Liver (tissue), 9 donors: ENCODE data around the gene MICU1. TPM values are rescaled to one million over a fixed set of nuclear protein-coding genes. Genes with fewer than 3 reads are reported as not detected.
A peak's percentile ranks its signal among the peaks of the same experiment; 100 is the strongest.

ENCODE experiments used
- DNase-seq: peaks from one replicate; pipeline ENCODE4 v3.0.0-alpha.2; 2017; ENCODE audit warnings: low spot score
- H3K27ac ChIP-seq, 2 donors: one replicate each; pipeline ENCODE4 v1.7.0; 2013; ENCODE audit warnings: inconsistent platforms in 2 of 2, low read length in 2 of 2, control low read depth in 1 of 2, low read depth in 1 of 2, mild to moderate bottlenecking in 1 of 2
- H3K27me3 ChIP-seq, 4 donors: one replicate each; pipeline versions ENCODE4 v1.6.1 to v1.7.0; 2013; ENCODE audit warnings: low read length in 3 of 4, inconsistent platforms in 1 of 4, mild to moderate bottlenecking in 1 of 4, moderate library complexity in 1 of 4; ENCODE audit not compliant: control insufficient read depth in 4 of 4, insufficient read depth in 4 of 4
- H3K36me3 ChIP-seq, 4 donors: one replicate each; pipeline versions ENCODE4 v1.6.1 to v1.7.0; 2013; ENCODE audit warnings: low read length in 3 of 4, mild to moderate bottlenecking in 3 of 4, low read depth in 1 of 4, moderate library complexity in 1 of 4; ENCODE audit not compliant: control insufficient read depth in 4 of 4, insufficient read depth in 3 of 4
- H3K4me1 ChIP-seq, 4 donors: one replicate each; pipeline versions ENCODE4 v1.6.1 to v1.7.0; 2013; ENCODE audit warnings: low read length in 3 of 4, mild to moderate bottlenecking in 3 of 4, moderate library complexity in 1 of 4; ENCODE audit not compliant: control insufficient read depth in 4 of 4, insufficient read depth in 4 of 4
- H3K4me3 ChIP-seq, 3 donors: one replicate each; pipeline versions ENCODE4 v1.6.1 to v1.7.0; 2013; ENCODE audit warnings: low read length in 3 of 3, control low read depth in 1 of 3, low read depth in 1 of 3, mild to moderate bottlenecking in 1 of 3
- H3K9ac ChIP-seq, 2 donors: one replicate each; pipeline ENCODE4 v1.7.0; 2013; ENCODE audit warnings: low read length in 2 of 2, mild to moderate bottlenecking in 2 of 2, moderate library complexity in 2 of 2, control low read depth in 1 of 2, low read depth in 1 of 2
- H3K9me3 ChIP-seq, 4 donors: one replicate each; pipeline versions ENCODE4 v1.6.1 to v1.7.0; 2013; ENCODE audit warnings: low read length in 3 of 4; ENCODE audit not compliant: control insufficient read depth in 4 of 4
- CTCF ChIP-seq: fragments of 150-350 bp; IDR thresholded peaks from 2 replicates; pipeline ENCODE4 v1.5.1; 2017; ENCODE audit warnings: improper control_type of control experiment, low read depth, low read length; ENCODE audit not compliant: missing input control
- EGR1 ChIP-seq, 2 donors: IDR thresholded peaks; 2 replicates each; pipeline ENCODE4 v1.6.1; 2016 to 2018; ENCODE audit warnings: antibody characterized with exemption in 2 of 2, low read depth in 2 of 2
- FOXA1 ChIP-seq: IDR thresholded peaks from 2 replicates; pipeline ENCODE4 v1.6.1; 2016; ENCODE audit warnings: antibody characterized with exemption
- GABPA ChIP-seq, 2 donors: IDR thresholded peaks in 1 of 2; conservative IDR thresholded peaks in 1 of 2; 2 replicates each; pipeline ENCODE4 v1.6.1; 2016; ENCODE audit warnings: antibody characterized with exemption in 2 of 2, mild to moderate bottlenecking in 1 of 2, moderate library complexity in 1 of 2
- HNF4A ChIP-seq, 2 donors: conservative IDR thresholded peaks; 2 replicates each; pipeline ENCODE4 v1.6.1; 2016; ENCODE audit warnings: antibody characterized with exemption in 2 of 2, mild to moderate bottlenecking in 2 of 2
- HNF4G ChIP-seq: IDR thresholded peaks from 2 replicates; pipeline ENCODE4 v1.6.1; 2016; ENCODE audit warnings: antibody characterized with exemption
- JUND ChIP-seq, 2 donors: IDR thresholded peaks; 2 replicates each; pipeline ENCODE4 v1.6.1; 2016; ENCODE audit warnings: antibody characterized with exemption in 2 of 2
- RAD21 ChIP-seq, 2 donors: IDR thresholded peaks; 2 replicates each; pipeline ENCODE4 v1.6.1; 2016; ENCODE audit warnings: antibody characterized with exemption in 2 of 2, mild to moderate bottlenecking in 2 of 2
- RXRA ChIP-seq, 2 donors: IDR thresholded peaks; 2 replicates each; pipeline ENCODE4 v1.6.1; 2017 to 2018; ENCODE audit warnings: antibody characterized with exemption in 2 of 2, mild to moderate bottlenecking in 1 of 2
- SP1 ChIP-seq: IDR thresholded peaks from 2 replicates; pipeline ENCODE4 v1.6.1; 2018; ENCODE audit warnings: antibody characterized with exemption, mild to moderate bottlenecking
- TAF1 ChIP-seq: conservative IDR thresholded peaks from 2 replicates; pipeline ENCODE4 v1.6.1; 2016; ENCODE audit warnings: antibody characterized with exemption, mild to moderate bottlenecking
- YY1 ChIP-seq: IDR thresholded peaks from 2 replicates; pipeline ENCODE4 v1.6.1; 2016; ENCODE audit warnings: antibody characterized with exemption, mild to moderate bottlenecking
- WGBS: extraction: QIAGEN DNeasy Blood & Tissue Kit; methylation state at CpG from one replicate; pipeline ENCODE4 v1.1.7; 2013; 5-methylcytosine and 5-hydroxymethylcytosine counted together
- polyA plus RNA-seq, 2 donors: library from polyadenylated mRNA; stranded (reverse) in 1 of 2; unstranded in 1 of 2; fragments of 200-250 nt in 1 of 2; fragments of >200 nt in 1 of 2; fragmentation: Nextera tagmentation in 1 of 2; extraction: Ambion mirVana in 1 of 2; gene quantifications; one replicate each; pipeline versions ENCODE4 v1.2.1 to v1.2.3, GENCODE V29; 2013 to 2015
- total RNA-seq, 2 donors: library from RNA; depleted of rRNA; stranded (reverse); fragments of >200 nt; gene quantifications; one replicate each; pipeline ENCODE4 v1.2.3, GENCODE V29; 2014
- TF ChIP-seq, protein P1 (sequence below): IDR thresholded peaks from 2 replicates; pipeline ENCODE4 v1.6.1; 2016; ENCODE audit warnings: antibody characterized with exemption, mild to moderate bottlenecking
- TF ChIP-seq, protein P2 (sequence below): IDR thresholded peaks from 2 replicates; pipeline ENCODE4 v1.6.1; 2016; ENCODE audit warnings: antibody characterized with exemption
- donor health status: healthy.
- donor health status: healthy.
- donor health status: healthy.
- donor health status: healthy.
- donor health status: healthy.

The MICU1 gene
- total and polyA plus RNA-seq, 4 donors: 26.4 to 47.4 (median 32.1) TPM

DNA sequence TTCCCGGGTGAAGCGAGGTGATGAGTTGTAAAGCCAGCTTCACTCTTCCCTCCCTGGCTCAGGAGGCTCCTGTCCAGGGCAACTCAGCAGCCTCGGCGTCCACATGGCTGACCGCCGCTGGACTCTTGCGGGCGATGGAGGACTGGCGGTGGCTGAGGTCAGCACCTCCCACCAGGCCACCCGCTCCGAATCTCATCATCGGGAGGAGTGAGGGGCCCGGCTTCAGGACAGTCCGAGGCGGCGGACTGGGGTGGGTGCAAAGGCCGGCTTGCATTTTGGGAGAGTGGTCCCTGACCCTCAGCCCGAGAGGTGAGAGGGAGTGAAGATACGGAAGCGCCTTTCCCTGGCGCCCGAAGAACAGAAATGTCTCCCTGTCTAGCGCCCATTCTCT lies 271.9 kb downstream of the MICU1 start:
- H3K4me1 ChIP-seq: peaks cover 3 to 23% (median 17%) of the 10 kb centered on the region in 4 donors
- DNase-seq: peak; percentile 54
- peak overlapping the region; percentile 90 to 98 for H3K27ac ChIP-seq
- H3K36me3 ChIP-seq: peaks cover 0 to 8% (median 3%) of the 10 kb centered on the region in 4 donors
- no peaks in the 10 kb centered on the region for H3K9me3 ChIP-seq
- H3K9ac ChIP-seq: peak overlapping the region; percentile 82 to 86
- no peaks in the 10 kb centered on the region for H3K27me3 ChIP-seq
- no peak for TF ChIP-seq SP1
- TF ChIP-seq HNF4A (conservative IDR thresholded peaks at IDR 0.05): peak in 1 of 2 donors; percentile 6
- peak overlapping the region; percentile 76 to 98 (median 83) for H3K4me3 ChIP-seq
- WGBS: under 1% methylated on average over 23 of the region's 23 CpGs

GRCh38 chr10:72353028-72353964 lies 272.6 kb downstream of the MICU1 start:
- DNase-seq: no peak
- WGBS: 24% methylated on average over 18 of the region's 18 CpGs
- Histone ChIP-seq H3K27ac (peak overlapping the region; percentile 90 to 98), H3K27me3 (no peaks in the 10 kb centered on the region), H3K4me1 (peaks cover 3 to 23% (median 17%) of the 10 kb centered on the region in 4 donors), H3K36me3 (peaks cover 0 to 8% (median 7%) of the 10 kb centered on the region in 4 donors), H3K9me3 (no peaks in the 10 kb centered on the region), H3K4me3 (peak overlapping the region; percentile 76 to 98 (median 83)), H3K9ac (peak overlapping the region; percentile 82 to 86)
- TF ChIP-seq, protein P1, sequence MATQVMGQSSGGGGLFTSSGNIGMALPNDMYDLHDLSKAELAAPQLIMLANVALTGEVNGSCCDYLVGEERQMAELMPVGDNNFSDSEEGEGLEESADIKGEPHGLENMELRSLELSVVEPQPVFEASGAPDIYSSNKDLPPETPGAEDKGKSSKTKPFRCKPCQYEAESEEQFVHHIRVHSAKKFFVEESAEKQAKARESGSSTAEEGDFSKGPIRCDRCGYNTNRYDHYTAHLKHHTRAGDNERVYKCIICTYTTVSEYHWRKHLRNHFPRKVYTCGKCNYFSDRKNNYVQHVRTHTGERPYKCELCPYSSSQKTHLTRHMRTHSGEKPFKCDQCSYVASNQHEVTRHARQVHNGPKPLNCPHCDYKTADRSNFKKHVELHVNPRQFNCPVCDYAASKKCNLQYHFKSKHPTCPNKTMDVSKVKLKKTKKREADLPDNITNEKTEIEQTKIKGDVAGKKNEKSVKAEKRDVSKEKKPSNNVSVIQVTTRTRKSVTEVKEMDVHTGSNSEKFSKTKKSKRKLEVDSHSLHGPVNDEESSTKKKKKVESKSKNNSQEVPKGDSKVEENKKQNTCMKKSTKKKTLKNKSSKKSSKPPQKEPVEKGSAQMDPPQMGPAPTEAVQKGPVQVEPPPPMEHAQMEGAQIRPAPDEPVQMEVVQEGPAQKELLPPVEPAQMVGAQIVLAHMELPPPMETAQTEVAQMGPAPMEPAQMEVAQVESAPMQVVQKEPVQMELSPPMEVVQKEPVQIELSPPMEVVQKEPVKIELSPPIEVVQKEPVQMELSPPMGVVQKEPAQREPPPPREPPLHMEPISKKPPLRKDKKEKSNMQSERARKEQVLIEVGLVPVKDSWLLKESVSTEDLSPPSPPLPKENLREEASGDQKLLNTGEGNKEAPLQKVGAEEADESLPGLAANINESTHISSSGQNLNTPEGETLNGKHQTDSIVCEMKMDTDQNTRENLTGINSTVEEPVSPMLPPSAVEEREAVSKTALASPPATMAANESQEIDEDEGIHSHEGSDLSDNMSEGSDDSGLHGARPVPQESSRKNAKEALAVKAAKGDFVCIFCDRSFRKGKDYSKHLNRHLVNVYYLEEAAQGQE: peak; percentile 28
- TF ChIP-seq YY1 (no peak), HNF4A (conservative IDR thresholded peaks at IDR 0.05) (peak; percentile 92 to 95), EGR1 (IDR thresholded peaks at IDR 0.05; ENCODE audit: low read depth in 2 of 2) (no peak), GABPA (IDR thresholded peaks at IDR 0.05 in 1 of 2, conservative IDR thresholded peaks at IDR 0.05 in 1 of 2) (no peak), RXRA (IDR thresholded peaks at IDR 0.05) (peak; percentile 62 to 71), HNF4G (peak; percentile 76), CTCF (no peak), SP1 (peak; percentile 64)

DNA sequence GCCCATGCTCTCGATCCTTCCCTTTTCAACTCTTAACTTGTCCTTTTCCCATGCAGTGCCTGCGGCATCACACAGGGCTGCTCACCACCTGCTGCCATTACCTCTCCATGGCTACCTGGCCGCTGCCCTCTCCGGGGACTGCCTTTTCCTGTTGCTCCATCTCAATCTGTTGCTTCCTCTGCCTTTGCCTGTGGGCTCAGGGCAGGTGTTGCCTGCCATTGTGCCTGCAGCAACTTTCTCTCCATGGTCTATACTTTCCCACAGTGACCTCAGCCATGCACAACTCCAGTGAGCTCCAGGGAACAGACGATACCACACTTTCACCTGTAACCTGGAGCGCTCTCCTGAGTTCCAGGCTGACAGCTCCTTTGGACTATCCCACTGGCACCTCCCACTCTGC lies 274.4 kb downstream of the MICU1 start:
- Histone ChIP-seq H3K4me1 (peaks cover 3 to 23% (median 17%) of the 10 kb centered on the region in 4 donors), H3K9ac (no peak overlapping the region)

More for the DNA sequence above, 274.4 kb downstream of the MICU1 start:
- H3K27me3 ChIP-seq: no peaks in the 10 kb centered on the region
- no peak overlapping the region for H3K27ac ChIP-seq
- no peak for DNase-seq
- no peak overlapping the region for H3K4me3 ChIP-seq
- peaks cover 0 to 10% (median 9%) of the 10 kb centered on the region in 4 donors for H3K36me3 ChIP-seq
- TF ChIP-seq FOXA1 (no peak), JUND (IDR thresholded peaks at IDR 0.05) (no peak), EGR1 (IDR thresholded peaks at IDR 0.05; ENCODE audit: low read depth in 2 of 2) (no peak), GABPA (IDR thresholded peaks at IDR 0.05 in 1 of 2, conservative IDR thresholded peaks at IDR 0.05 in 1 of 2) (no peak), RAD21 (IDR thresholded peaks at IDR 0.05) (no peak), TAF1 (no peak)
- TF ChIP-seq, protein P2, sequence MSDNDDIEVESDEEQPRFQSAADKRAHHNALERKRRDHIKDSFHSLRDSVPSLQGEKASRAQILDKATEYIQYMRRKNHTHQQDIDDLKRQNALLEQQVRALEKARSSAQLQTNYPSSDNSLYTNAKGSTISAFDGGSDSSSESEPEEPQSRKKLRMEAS: no peak
- no peaks in the 10 kb centered on the region for H3K9me3 ChIP-seq
- 95% methylated on average over 6 of the region's 6 CpGs for WGBS
